Activated T-cell treated with anti-CD3 and anti-CD28 coated beads for 1 hour (primary cell): ENCODE results near the gene MYL12A.
"Not testable (repeated sequence)": the region's sequence is repeated elsewhere in the genome, so short reads cannot be mapped to it uniquely, and the experiment has no call there.

Experiments used
- DNase-seq: peaks from one replicate; pipeline ENCODE4 v3.0.0-alpha.2; 2020; ENCODE audit warnings: low read depth

Gene MYL12A

GRCh38 chr18:3247240-3248061 lies at the start of gene MYL12A:
TSS of gene MYL12A (plus strand) at chr18:3247801. CDS start at chr18:3253248, 5,447 bp downstream.
- peak; percentile 84 for DNase-seq

DNA sequence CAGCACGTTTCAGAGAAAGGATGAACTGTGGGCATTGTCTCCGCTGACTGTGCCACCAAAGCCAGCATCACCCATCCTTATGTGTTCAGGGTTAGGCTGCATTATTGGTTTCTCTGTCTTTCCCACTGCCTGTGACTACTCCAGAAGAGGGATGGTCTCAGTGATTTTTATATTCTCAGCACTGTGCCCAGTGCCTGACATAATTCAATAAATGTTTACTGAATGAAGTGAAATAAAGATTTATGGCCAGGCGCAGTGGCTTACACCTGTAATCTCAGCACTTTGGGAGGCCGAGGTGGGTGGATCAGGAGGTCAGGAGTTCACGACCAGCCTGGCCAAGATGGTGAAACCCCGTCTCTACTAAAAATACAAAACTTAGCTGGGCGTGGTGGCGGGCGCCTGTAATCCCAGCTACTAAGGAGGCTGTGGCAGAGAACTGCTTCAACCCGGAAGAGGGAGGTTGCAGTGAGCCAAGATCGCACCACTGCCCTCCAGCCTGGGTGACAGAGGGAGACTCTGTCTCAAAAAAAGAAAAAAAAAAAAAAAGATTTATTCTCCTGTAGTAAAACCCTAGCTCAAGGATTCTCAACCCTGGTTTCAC lies 49.2 kb upstream of the MYL12A start:
- not testable (repeated sequence) for DNase-seq

- DNase-seq: no peak
Measured at GRCh38 chr18:3199942-3200645, 47.5 kb upstream of the MYL12A start.

- no peak for DNase-seq
Measured at GRCh38 chr18:3205239-3205638, 42.4 kb upstream of the MYL12A start.

DNA sequence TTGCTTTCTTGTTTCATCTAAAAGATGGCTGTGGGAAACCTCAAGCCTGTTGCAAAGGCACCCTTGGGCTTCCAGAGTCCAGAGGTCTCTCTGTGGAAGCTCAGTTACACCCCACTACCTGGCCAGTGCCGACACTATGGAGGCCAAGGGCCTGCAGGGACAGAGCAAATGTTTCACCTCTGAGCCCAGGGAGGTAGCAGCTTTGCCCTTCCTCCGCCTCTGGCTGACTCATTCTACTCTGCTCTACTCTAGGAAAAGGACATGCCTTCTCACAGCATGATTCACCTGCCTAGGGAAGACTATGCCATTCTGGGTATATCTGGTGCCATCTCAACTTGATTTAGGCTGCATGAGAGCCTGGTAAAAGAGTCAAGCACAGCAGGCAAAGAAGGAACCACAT lies 40.0 kb upstream of the MYL12A start:
- DNase-seq: no peak

- no peak for DNase-seq
Measured at GRCh38 chr18:3209859-3210569, 37.6 kb upstream of the MYL12A start.

GRCh38 chr18:3211236-3211992 lies 36.2 kb upstream of the MYL12A start:
- no peak for DNase-seq

GRCh38 chr18:3212657-3213056 lies 34.9 kb upstream of the MYL12A start:
- DNase-seq: no peak

- no peak for DNase-seq
Measured at GRCh38 chr18:3213300-3214059, 34.1 kb upstream of the MYL12A start.

DNA sequence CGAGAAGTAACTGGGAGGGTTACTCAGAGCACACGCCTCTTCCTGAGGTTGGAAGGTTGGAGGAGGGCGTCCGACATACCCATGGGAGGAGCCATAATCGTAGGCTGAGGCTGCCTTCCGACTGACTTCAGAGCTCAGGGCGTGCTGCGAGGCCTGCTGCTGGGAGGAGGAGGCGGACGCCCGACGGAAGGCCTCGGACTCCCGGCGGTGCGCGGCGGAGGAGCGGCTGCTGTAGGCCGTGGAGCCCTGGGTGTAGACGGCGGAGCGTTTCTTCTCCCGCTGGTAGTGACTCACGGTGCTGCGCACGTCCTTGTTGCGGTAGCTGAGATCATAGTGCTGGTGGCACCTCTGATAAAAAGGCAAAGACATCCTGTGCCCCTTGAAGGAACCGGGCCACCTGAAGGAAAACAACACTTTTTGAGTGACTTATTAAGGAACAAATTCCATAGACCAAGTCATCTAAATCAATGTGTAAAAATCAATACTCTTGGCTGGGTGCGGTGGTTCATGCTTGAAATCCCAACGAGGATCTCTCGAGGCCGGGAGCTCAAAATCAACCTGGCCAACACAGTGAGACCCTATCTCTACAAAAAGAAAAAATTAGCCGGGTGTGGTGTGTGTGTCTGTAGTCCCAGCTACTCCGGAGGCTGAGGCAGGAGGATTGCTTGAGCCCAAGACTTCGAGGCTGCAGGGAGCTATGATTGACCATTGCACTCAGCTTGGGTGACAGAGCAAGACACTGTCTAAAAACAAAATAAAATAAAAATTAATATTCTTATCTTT lies 32.6 kb upstream of the MYL12A start:
- DNase-seq: no peak

DNA sequence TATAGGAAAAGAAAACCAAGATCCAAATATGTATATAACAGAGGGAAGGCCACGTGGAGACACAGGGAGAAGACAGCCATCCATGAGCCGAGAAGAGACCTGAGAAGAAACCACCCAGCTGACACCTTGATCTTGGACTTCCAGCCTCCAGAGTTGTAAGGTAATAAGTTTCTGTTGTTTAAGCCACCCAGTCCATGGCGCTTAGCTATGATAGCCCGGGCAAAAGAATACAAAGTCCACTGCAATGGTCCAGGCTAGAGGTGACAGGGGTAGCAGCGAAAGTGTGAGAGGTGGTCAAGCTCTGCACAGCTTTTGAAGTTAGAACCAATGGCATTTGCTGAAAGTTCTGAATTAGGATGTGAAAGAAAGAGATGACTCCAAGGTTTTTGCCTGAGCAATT lies 30.6 kb upstream of the MYL12A start:
- no peak for DNase-seq

DNA sequence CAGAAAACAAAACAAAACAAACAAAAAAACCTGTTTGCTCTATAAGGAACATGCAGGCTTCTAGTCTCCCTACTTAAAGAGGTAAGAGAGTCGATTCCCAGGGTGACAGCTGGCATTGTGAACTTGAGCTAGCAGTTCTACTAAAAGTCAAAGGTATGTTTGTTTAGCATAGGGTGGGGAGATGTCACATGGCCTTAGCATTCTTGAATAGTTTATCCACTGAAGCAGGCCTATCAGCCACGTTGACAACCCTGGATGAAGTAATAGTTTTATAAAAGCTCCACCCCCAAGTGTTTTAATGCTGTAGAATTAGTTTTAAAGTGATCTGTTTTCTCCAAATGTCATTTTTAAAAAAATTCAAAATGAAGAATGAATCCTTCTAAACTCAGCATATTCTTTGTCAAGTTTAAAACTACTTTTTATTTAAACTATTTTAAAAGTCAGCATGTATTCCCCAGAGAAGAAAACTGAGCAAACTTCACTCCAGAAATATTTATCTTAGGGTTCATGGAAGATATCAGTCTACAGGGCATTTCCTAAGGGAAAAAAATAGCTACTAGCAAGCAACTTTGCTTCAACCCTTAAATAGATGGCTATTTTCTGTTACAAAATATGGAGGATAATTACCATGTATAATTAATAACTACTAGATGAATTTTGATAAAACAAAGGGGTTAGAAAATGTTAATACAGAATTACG lies 29.5 kb upstream of the MYL12A start:
- no peak for DNase-seq

DNA sequence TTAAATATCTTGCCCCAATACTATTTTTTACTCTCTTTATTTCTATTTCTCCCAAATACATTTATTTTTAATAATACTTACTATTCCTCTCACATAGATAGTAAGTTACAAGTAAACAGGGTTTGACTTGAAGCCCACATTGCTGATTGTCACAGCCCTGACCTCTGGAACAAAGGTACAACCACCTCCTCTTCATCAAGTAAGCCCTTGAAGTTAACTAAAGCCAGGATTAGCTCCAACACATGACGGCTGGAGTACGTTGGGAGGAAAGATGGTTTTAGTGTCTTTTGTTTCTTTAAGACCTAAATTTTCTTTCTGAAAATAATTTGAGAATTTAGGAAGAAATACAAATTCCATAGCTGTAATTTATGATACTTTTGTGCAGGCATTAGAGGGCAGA lies 28.8 kb upstream of the MYL12A start:
- no peak for DNase-seq

DNA sequence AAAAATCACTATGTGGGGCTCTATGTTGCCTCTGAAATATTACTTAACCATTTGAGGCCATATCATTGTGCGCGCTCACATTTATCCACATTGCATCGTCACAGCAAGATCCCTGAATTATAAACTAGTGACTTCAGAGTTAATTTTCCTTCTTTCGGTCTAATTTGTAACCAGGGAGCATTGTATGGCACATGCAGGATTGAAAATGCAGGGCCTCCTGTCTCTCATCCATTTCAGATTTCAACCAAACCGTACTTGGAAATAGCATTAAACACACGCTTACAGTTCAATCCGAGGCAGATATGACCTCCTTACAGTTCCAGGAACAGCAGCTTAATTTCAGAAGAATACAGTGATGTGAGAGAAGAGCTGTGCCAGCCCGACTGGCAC lies 28.4 kb upstream of the MYL12A start:
- DNase-seq: no peak

GRCh38 chr18:3219631-3220335 lies 27.8 kb upstream of the MYL12A start, which contains the start of gene MYOM1:
TSS of gene MYOM1 (minus strand) at chr18:3219968. CDS start at chr18:3215223, 4,745 bp downstream.
- no peak for DNase-seq

DNA sequence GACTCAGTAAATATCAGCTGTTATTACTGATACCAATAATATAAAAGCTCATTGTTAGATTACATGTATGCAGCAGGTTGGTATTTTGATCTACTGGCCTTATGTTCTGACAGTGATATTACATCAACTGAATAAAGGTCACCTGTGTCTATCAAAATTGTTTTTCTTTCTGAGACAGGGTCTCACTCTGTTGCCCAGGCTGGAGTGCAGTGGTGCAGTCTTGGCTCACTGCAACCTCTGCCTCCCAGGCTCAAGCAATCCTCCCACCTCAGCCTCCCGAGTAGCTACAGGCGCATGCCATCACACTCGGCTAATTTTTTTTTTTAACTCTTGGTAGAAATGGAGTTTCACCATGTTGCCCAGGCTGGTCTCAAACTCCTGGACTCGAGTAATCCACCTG lies 26.7 kb upstream of the MYL12A start:
- not testable (repeated sequence) for DNase-seq

DNA sequence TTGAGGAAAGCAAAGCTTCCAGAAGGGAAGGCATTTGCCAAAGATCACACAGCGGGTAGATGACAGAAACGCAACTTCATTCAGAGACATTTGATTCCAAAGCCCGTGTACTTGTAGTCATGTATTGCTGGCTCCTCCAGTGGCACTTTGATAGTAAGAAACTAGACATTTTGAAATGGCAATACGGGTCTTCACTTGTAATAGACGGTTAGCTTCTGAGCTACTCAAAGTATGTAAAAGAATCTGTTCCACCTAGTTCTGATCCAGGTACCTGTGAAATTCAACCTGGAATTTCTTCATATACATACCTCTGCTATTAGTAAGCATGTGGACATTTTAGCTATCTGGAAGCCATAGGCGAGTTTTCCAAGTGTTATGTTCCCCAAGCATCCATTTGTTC lies 26.1 kb upstream of the MYL12A start:
- no peak for DNase-seq

DNA sequence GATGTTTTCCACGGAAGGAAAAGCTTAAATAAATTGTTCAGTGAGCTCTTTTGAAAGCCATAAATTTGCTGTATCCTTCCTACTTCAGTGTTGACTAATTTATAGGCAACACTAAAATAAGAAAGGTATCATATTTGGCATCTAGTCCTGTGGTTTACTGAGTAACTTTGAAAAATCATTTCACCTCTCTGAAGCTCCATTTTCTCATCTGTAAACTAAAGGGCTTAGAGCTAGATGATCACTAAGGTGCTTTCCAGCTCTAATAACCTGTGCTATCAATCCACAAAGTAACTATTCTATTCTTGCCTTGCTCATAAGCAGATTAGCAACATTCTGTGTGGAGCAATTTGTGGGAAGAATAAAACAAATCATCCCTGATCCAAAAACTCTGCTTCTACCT lies 24.2 kb upstream of the MYL12A start:
- DNase-seq: no peak

GRCh38 chr18:3224223-3224622 lies 23.4 kb upstream of the MYL12A start:
- DNase-seq: no peak
